HG02870 (cell line): ENCODE results near the gene SERHL2.
A peak's percentile ranks its signal among the peaks of the same experiment; 100 is the strongest.
"Not testable (repeated sequence)": the region's sequence is repeated elsewhere in the genome, so short reads cannot be mapped to it uniquely, and the experiment has no call there.

ENCODE experiments used
- ATAC-seq: cut with Tn5 transposase; IDR thresholded peaks from one replicate; pipeline ENCODE4 v1.9.1; 2021; ENCODE audit warnings: mild to moderate bottlenecking, moderate library complexity; ENCODE audit not compliant: unreplicated experiment

Gene SERHL2, protein sequence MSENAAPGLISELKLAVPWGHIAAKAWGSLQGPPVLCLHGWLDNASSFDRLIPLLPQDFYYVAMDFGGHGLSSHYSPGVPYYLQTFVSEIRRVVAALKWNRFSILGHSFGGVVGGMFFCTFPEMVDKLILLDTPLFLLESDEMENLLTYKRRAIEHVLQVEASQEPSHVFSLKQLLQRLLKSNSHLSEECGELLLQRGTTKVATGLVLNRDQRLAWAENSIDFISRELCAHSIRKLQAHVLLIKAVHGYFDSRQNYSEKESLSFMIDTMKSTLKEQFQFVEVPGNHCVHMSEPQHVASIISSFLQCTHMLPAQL

DNA sequence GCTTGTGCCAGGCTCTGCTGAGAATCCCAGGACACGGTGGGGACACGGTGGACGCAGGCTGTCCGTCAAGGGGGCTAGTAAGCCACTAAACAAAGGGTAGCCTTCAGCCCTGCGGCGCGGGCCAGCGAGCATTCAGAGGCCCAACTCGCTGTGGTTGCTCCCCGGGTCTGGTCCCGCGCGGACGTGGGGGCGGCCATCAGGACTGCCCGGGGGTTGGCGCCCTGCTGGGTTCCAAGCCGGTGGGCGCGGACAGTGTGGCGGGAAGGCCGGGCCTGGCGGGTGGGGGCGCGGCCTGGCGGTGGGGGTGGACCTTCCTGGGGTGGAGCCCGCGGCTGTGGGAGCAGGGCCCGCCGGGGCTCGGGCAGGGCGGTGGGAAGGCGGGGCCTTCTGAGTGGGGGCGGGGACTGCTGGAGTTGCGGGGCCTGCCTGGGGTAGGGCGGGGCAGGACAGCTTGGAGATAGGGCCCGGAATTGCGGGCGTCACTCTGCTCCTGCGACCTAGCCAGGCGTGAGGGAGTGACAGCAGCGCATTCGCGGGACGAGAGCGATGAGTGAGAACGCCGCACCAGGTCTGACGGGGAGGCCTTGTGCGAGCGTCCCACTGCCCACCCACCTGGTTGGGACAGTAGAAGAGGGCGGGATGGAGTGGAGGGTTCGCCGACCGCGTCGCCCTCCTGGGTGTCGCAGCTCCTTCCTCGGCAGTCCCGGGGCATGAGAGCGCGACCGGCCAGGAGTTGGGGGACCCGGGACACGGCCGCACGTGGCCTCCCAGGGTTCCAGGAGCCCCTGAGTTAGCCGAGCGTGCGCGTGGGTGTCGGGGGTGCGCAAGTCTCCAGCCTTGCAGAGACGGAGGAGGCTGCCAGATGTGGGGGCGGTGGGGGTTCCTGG is at the start of gene SERHL2:
Gene SERHL2 (plus strand): TSS at position 482 of the 887 bp plus-strand sequence. CDS start 65 bp downstream, at position 547.
- ATAC-seq: peak; percentile 44

DNA sequence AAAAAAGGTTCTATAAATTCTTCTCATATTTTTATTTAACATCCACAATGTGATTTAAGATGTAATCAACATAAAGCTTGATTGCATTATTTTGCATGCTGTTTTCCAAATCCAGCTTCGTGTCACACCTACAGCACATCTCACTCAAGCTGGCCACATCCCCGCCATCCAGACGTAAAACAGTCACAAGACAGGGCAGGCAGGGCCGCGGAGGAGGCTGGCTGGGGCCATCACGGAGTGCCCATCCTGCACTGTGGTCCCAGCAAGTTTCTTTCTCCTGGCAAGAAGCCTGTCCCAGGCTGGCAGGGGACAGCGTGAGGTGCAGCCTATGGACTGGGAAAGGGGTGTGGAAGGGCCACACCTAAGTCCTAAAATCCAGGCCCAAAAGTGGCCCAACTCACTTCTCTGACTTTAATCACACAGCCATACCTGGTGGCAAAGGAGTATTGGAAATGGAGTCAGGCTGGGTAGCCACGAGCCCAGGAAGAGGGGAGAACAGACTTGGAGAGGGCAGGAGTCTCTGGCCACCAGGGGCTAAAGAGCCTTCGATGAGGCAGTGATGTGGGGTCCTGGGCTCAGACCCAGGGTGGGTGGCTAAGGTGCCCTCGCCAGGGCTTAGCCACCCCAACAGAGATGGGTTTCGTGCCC is 45.3 kb upstream of the SERHL2 start:
- ATAC-seq: not testable (repeated sequence)

DNA sequence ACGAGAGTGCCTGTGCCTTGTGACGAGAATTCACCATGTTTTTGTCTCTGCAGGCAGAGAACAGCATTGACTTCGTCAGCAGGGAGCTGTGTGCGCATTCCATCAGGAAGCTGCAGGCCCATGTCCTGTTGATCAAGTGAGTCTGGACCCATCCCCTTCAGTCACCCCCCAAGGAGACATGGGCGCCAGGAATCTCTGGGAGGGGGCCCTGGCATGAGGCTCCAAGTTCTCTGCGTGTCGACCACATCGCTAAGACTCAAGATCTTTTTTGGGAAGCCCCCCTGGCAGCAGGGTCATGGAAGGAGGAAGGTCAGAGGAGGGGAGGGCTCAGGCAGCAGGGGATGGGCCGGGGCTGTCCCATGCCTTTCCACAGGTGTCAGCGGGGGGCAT is 44.8 kb upstream of the SERHL2 start:
- ATAC-seq: not testable (repeated sequence)

DNA sequence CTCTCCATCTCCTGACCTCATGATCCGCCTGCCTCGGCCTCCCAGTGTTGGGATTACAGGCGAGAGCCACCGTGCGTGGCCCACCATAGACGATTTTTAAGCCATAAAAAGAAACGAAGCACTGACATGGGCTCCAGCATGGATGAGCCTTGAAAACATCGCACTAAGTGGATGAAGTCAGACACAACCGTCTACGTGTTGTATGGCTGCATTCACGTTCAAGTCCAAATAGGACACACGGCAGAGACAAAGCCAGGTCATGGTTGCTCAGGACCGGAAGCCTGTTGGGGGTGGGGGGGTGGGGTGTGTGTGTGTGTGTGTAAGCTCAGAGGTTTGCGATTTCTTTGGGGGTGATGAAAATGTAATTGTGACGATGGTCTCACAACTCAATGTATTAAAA is 44.2 kb upstream of the SERHL2 start:
- no peak for ATAC-seq

DNA sequence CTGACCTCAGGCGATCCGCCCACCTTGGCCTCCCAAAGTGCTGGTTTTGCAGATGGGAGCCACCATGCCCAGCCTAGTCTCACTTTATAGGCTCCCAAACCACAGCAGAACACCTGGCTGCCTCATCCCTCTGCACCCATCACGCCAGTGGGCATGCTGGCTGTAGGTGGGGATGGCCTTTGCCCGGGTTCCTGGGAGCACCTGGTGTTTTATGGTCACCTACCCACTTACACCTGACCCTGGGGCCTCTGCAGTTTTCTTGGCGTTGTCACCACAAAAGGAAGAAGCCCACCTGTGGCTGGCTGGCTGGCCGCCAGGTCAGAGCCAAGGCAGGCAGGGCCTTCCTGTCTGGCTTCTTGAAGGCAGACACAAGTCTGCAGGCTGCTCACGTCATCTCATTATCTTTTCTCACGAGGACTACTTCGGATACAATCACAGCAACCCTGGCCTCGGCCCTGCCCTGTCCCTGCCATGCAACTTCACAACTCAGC is 42.3 kb upstream of the SERHL2 start:
- ATAC-seq: no peak

DNA sequence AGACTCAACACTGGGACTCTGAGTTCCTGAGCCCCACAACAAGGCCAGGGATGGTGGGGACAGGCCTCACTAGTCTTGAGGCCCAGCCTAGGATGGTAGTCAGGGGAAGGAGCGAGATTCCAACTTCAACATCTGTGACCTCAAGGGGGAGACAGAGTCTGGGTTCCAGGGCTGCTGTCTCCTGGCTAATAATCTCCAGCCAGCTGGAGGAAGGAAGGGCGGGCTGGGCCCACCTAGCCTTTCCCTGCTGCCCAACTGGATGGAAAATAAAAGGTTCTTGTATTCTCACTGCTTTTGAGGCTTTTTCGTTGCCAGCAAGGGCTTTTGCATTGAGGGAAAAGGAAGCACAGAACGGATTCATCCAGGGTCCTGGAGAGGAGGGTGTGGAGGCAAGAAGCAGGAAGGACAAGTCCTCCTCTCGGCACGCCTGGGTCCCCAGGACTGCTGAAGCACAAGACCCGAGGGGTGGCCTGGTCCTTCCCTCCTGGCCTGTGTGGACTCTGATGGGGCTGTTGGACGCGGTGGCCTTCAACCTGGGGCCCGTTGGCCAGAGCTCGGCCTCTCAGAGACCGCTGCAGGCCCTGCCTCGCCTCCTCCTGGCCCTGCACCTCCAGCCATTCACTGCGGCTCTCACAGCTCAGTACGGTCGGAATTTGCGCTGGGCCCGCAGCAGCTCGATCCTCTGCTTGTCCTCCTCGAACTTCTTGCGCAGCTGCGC is 41.3 kb upstream of the SERHL2 start:
- ATAC-seq: not testable (repeated sequence)

DNA sequence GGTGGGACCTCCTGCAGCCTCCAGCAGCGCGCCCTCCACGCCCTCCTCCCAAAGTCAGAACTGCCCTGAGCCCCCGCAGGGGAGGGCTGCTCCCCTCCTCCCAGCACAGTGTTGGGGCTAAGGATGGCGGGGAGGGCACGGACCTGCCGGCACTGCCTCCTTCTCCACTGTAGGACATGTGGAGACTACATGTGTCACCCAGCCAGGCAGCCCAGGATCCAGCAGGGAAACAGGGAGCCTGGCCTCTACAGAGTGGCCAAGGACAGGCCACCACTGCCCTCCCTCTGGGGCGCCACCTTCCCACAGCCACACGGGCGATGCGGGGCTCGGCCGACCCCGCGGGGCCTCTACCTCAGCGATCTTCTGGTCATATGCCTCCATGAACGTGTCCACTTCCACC is 39.4 kb upstream of the SERHL2 start:
- not testable (repeated sequence) for ATAC-seq

DNA sequence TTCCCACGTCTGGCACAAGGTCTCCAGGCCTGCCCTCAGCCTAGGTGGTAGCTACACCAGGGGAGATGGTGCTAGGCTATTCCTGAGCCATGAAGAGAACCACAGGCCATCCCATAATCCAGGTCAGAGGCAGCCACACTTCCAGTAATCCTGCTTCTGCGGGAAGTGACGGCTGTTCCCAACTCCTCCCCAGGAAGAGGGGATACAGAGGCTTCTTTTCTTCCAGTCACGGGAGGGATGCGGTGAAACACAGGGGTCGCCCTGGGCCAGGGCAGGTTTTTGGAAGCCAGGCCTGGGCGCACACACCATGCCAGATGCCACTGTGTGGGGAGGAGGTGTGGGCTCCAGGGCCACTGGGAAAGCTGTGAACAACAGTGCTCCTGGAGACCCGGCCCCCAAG is 38.5 kb upstream of the SERHL2 start:
- ATAC-seq: not testable (repeated sequence)

DNA sequence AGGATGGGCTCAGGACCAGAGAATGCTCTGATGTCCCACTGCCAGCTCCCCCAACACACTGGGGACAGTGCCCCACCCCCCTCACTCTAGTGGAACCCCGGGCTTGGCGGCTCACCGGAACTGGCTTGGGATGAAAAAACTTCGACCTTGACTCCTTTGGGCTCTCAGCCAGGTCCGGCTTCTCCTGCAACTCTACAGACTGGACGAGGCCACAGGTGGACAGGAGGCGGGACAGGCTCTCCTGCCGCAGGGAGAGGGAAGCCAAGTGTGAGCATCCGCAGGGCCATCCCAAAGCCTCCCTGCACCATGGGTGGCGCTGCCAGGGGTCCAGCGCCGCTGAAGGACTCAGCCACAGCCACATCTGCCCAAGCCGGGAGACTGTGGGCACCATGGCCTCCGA is 37.9 kb upstream of the SERHL2 start:
- ATAC-seq: no peak

DNA sequence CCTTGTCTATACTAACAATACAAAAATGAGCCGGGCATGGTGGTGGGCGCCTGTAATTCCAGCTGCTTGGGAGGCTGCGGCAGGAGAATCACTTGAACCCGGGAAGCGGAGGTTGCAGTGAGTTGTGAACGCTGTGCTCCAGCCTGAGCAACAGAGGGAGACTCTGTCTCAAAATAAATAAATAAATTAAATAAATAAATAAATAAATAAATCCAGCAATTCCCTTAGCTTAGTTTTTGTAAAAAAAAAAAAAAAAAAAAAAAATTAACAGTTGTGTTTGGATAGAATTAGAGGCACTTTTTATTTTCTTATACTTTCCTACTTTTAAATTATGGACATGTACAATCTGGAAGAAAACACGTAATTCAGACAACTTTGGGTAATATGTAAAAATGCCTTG is 36.7 kb upstream of the SERHL2 start:
- ATAC-seq: not testable (repeated sequence)

DNA sequence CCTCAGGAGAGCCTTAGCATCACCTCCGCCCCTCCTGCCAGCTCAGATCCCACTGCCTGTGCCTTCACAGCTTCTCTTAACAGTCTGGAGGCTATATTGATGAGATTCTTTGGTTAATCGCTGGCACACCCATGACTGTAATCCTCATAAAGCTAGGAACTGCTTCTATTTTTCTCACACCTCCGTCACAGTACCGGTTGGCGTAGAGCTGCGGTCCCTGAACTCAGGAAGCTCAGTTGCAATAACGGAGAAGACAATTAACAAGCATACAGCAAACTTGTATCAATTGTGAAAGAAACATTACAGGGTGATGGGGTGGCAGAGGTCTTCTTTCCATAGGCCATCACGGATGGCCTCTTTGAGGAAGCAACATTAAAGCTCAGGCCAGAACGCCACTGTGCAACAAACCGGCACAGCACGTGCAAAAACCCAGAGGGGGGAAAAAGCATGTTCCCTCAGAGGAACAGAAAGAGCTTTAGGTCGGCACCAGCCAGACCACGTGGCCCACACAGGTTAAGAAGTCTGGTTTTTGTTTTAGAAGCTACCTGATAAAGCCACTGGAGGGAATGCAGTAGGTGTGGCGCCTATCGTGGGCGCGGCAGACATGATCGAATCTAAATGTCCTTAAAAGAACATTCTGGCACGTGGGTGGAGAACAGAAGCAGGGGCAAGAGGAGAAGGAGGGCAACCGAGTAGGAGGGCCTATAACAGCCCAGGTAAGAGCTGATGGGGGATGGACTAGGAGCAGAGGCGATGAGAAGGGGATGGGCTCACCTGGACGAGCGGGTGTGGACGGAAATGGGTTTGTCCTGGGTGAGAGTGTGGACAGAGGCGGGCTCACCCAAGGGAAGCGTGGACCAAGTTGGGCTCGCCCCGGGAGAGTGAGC is 34.9 kb upstream of the SERHL2 start:
- peak; percentile 22 for ATAC-seq

DNA sequence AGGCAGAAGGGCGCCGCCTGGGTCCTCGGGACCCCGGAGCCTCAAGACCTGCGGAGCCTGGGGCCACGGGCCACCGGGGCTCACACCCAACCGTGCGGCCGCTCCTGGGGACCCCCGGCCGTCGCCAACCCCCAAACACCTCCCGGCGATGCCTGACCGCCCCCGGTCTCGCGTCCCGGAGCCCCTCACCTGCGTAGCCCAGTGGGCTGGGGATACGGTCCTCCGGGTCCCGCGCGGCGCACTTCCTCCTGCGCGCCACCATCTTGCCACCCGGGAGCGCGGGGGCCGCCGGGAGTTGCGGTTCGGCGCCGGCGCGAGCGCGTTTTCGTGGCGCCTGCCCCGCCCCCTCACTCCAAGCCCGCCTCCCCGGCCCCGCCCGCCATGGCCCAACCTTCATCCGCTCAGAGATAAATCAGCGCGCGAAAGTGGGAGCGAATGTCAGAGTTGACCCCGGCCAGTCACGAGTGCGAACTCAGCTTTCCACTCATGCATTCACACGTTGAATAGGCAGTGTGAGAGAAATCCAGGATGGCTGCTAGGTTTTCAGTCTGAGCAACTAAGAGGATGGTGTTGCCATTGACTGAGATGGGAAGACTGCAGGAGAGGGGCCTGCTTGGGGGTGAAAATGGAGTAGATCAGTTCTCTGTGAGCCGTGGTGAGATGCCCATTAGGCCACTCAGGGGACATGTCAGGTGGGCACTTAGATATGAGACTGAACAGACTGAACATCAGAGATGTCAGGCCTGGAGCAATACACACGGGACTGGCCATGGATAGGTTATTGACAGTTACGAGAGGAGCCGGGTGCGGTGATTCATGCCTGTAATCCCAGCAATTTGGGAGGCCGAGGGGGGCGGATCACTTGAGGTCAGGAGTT is 34.0 kb upstream of the SERHL2 start, which contains the start of gene RRP7A:
Gene RRP7A (minus strand): TSS at position 272 of the 877 bp plus-strand sequence. CDS start 10 bp downstream, at position 262.
- peak; percentile 63 for ATAC-seq

DNA sequence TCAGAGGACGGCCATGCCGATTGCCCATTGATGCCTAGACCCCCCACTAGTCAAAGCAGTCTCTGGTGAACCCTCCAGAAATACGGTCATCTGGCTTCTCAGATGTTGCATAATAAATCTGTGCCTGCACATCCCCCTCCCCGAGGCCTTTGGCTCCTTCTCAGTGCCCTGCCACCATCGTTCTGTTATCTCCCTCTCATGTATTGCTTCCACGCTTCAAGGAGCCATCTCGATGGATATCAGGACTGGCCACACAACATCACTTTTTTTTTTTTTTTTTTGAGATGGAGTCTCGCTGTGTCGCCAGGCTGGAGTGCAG is 32.6 kb upstream of the SERHL2 start:
- ATAC-seq: no peak

DNA sequence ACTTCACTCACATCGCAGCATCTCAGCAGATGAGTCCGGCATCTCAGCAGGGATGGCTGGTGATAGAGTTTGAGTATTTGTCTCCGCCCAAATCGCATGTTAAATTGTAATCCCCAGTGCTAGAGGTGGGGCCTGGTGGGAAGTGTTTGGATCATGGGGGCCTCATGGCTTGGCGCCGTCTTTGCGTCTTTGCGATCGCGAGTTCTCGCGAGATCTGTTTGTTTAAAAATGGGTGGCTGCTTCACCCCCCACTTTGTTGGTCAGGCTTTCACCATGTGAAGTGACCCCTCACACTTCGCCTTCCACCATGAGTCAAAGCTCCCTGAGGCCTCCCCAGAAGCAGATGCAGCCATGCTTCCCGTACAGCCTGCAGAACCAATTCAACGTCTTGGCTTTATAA is 31.2 kb upstream of the SERHL2 start:
- no peak for ATAC-seq

DNA sequence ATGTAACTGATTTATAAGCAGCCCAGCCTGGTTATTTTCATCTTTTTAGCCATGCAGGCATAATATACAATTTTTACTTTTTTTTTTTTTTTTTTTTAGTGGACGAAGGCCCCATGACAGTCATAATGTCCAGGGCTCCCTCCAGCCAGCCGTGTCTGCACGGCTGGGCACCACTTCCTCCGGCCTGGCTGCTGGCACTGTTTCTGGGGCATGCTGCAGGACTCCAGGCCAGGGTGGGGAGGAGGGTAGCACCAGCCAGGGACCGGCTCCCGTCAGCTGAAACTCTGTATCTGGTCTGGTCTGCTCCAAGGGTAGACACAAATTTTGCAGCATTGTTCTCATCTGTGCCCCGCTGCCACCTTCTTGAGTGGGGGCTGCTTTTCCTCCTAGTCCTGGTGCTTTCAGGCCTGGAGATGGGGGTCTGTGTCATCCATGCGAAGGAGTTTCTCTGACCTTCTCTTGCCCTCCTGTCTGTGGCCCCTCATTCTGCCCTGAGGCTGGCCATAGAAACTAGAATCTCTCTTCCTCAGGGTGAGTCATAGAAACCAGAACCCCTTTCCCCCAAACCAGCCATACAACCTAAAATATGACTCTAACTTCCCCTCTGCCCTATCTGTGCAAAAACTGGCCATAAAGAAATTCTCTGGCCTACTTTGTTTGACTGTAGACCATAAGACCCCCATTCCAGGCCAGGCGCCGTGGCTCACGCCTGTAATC is 25.0 kb upstream of the SERHL2 start:
- ATAC-seq: no peak

DNA sequence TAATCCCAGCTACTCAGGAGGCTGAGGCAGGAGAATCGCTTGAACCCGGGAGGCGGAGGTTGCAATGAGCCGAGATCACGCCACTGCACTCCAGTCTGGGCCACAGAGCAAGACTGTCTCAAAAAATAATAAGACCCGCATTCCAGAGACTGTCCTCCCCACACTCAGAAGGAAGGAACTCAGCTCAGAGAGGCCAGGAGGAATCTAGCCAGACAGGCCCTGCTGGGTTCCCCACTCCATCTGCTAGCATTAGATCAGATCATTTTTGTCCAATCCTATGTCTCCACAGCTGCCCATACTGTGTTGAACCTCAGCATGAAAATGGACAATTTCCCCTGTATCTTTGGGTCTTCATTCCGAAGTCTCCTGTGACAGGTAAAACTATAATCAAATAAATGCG is 24.3 kb upstream of the SERHL2 start:
- ATAC-seq: not testable (repeated sequence)

DNA sequence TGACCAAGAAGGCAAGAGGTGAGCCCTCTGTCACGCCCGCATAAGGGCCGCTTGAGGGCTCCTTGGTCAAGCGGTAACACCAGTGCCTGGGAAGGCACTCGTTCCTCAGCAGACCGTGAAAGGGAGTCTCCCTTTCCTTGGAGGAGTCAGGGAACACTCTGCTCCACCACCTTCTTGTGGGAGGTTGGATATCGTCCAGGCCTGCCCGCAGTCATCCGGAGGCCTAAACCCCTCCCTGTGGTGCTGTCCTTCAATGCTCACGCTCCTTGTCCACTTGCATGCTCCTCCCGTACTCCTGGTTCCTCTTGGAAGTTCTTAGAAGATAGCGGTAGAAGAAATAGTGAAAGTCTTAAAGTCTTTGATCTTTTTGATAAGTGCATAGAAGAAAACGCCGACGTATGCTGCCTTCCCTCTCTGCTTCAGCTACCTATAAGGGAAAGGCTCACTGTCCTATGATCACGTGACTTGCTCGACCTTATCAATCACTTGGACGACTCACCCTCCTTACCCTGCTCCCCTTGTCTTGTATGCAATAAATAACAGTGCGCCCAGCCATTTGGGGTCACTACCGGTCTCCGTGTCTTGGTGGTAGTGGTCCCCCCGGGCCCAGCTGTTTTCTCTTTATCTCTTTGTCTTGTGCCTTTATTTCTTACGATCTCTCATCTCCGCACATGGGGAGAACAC is 22.2 kb upstream of the SERHL2 start:
- ATAC-seq: not testable (repeated sequence)

DNA sequence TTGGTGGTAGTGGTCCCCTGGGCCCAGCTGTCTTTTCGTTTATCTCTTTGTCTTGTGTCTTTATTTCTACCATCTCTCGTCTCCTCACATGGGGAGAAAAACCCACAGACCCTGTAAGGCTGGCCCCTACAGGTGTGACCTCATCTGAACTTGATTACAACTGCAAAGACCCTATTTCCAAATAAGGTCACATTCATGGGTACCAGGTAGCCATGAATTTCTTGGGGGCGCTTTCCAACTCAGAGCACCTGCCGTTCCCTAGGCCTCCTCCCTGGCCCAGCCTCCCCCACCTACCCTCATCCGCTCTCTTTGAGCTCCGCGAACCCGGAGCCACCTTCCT is 20.1 kb upstream of the SERHL2 start:
- ATAC-seq: no peak
